HUDEP-2 (cell line): ENCODE data around the gene FAT3.

Experiments used
- DNase-seq, 76 experiments: peaks; one replicate each; lab custom pipeline; 2025; ENCODE audit not compliant: unreplicated experiment in 76 of 76; lab: John Stamatoyannopoulos, UW

Gene FAT3

GRCh38 chr11:92224407-92225124, at the start of gene FAT3:
TSS of gene FAT3 (plus strand) at chr11:92224818. CDS start at chr11:92352113, 127,295 bp downstream.
- no peak for DNase-seq

GRCh38 chr11:92179017-92179670, 45.5 kb upstream of the FAT3 start:
- no peak for DNase-seq

GRCh38 chr11:92180226-92180625, 44.4 kb upstream of the FAT3 start:
- DNase-seq, result no peak

- no peak for DNase-seq
Observed at GRCh38 chr11:92180664-92181251, 43.9 kb upstream of the FAT3 start.

- DNase-seq, result no peak
Observed at GRCh38 chr11:92190535-92191206, 33.9 kb upstream of the FAT3 start.

GRCh38 chr11:92192141-92192540, 32.5 kb upstream of the FAT3 start:
- no peak for DNase-seq

- DNase-seq, result no peak
Observed at GRCh38 chr11:92198268-92198667, 26.4 kb upstream of the FAT3 start.

GRCh38 chr11:92199991-92200390, 24.6 kb upstream of the FAT3 start:
- DNase-seq, result no peak

GRCh38 chr11:92204731-92205130, 19.9 kb upstream of the FAT3 start:
- no peak for DNase-seq

- no peak for DNase-seq
Observed at GRCh38 chr11:92206441-92206840, 18.2 kb upstream of the FAT3 start.

- no peak for DNase-seq
Observed at GRCh38 chr11:92211576-92212167, 12.9 kb upstream of the FAT3 start.

GRCh38 chr11:92212530-92212929, 12.1 kb upstream of the FAT3 start:
- no peak for DNase-seq

GRCh38 chr11:92216789-92217188, 7.8 kb upstream of the FAT3 start:
- DNase-seq, result no peak

- no peak for DNase-seq
Observed at GRCh38 chr11:92219476-92219875, 5.1 kb upstream of the FAT3 start.

GRCh38 chr11:92222701-92223100, 1.9 kb upstream of the FAT3 start:
- no peak for DNase-seq

- no peak for DNase-seq
Observed at GRCh38 chr11:92224054-92224406, 588 bp upstream of the FAT3 start.

- DNase-seq, result no peak
Observed at GRCh38 chr11:92225125-92225567, 528 bp downstream of the FAT3 start.

GRCh38 chr11:92225568-92226330, 1.1 kb downstream of the FAT3 start:
- no peak for DNase-seq

- DNase-seq, result no peak
Observed at GRCh38 chr11:92226331-92227229, 2.0 kb downstream of the FAT3 start.
